Activated naive CD4-positive, alpha-beta T cell treated with anti-CD3 and anti-CD28 coated beads, Interleukin-2, amount 50 U/mL, for 72 hours (primary cell): ENCODE measurements around the gene HNRNPLL. TPM values are rescaled to one million over a fixed set of nuclear protein-coding genes. Genes with fewer than 3 reads are reported as not detected.

Source experiments
- ATAC-seq, 2 donors: fragments of 150-1000 bp; cut with Tn5 transposase; 2 replicates each; pipeline ENCODE4 v1.10.0; 2021; ENCODE audit warnings: mild to moderate bottlenecking in 2 of 2, moderate library complexity in 2 of 2
- DNase-seq, 2 donors: peaks; one replicate each; pipeline ENCODE4 v3.0.0; 2021 to 2022; ENCODE audit warnings: low spot score in 2 of 2
- H3K27ac Mint-ChIP-seq, 2 donors: one replicate each; pipeline ENCODE4 v1.8.0; 2022; ENCODE audit warnings: mild to moderate bottlenecking in 2 of 2, mixed read lengths in 2 of 2
- H3K36me3 Mint-ChIP-seq, 2 donors: one replicate each; pipeline ENCODE4 v1.8.0; 2022; ENCODE audit warnings: mixed read lengths in 2 of 2
- H3K9me3 Mint-ChIP-seq, 2 donors: one replicate each; pipeline ENCODE4 v1.8.0; 2022; ENCODE audit warnings: mixed read lengths in 2 of 2
- total RNA-seq, 2 donors: library from RNA; stranded (reverse); gene quantifications; one replicate each; pipeline ENCODE4 v1.2.3, GENCODE V29; 2022

Gene HNRNPLL
- total RNA-seq, 2 donors from 2014 or later: 49.1 to 61.8 TPM

DNA sequence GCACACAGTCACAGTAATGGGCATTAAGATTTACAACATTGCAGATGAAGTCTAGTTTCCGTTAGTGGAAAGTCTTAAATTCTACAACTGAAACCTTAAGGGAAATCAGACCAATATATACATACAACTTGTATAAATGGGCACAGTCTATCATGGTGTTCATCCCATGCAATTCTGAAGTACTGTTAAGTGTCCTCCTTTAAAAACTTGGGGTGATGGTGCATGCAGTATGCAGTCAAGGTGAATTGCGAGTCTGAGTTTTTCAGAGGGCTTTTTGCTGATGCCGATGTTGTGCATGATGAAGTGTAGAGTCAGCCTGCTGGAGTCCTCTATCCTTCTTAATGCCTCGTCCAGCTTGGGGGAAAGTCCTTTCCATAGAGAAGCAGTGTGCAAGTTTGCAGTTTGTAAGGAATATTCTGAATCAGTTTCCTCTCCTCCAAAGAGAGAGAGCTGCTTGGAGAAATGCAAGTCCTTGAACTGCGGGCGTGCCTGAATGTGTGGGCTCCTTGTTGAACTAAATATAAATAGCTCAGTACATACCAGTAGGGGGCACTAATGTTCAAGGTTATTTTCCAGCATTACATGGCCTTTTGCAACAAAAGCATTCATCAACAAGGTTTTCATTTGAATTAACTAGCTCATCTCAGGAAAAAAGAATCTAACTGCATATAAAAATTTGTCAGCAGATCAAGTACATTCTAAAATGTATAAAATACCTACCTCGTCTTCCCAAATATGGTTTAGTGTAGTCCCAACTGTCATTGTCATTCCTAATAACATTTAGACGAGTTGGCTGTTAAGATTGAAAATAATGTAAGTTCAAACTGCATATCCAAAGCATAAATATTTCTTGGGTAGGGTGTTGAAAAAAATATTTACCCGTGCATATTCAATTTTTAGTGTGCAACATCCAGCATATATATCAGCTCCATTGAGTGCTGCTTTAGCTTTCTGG lies 21.3 kb downstream of the HNRNPLL start:
- DNase-seq (peak in 1 of 2 donors; percentile 33), ATAC-seq (peak; percentile 67 to 78)
- Mint-ChIP-seq H3K36me3 (peaks cover 0 to 10% of the 10 kb centered on the region in 2 donors), H3K27ac (no peak overlapping the region), H3K9me3 (no peaks in the 10 kb centered on the region)

DNA sequence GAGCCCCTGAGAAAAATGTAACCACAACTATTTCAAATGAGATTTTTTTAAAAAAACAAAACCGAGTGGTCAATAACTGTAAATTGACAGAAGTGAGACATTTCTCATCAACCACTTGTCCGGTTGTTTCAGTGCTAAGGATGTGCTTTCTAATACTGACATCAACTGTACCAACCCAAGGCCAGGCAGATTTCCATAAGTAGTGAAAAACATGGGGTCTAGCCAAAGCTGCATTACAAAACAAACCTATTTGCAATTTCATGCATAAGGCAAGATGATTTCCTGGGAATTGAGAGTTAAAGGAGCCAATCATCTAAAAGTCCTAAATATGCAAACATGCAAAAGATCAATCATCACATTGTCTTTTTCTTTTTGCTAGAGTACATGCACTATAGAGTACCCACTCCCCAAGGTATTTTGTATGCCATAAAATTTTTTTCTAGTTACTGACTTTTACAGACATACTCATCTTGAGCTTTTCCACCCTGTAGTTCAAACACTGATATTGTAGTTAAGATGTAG lies 22.6 kb downstream of the HNRNPLL start:
- peaks cover 0 to 14% of the 10 kb centered on the region in 2 donors for H3K36me3 Mint-ChIP-seq
- no peak overlapping the region for H3K27ac Mint-ChIP-seq
- ATAC-seq (no peak), DNase-seq (no peak)
- no peaks in the 10 kb centered on the region for H3K9me3 Mint-ChIP-seq

- H3K27ac Mint-ChIP-seq: no peak overlapping the region
- DNase-seq: no peak
- ATAC-seq: peak in 1 of 2 donors; percentile 36
- H3K9me3 Mint-ChIP-seq: no peaks in the 10 kb centered on the region
- H3K36me3 Mint-ChIP-seq: peaks cover 0 to 14% of the 10 kb centered on the region in 2 donors
These were observed 23.9 kb downstream of the HNRNPLL start for GRCh38 chr2:38578832-38579231.

DNA sequence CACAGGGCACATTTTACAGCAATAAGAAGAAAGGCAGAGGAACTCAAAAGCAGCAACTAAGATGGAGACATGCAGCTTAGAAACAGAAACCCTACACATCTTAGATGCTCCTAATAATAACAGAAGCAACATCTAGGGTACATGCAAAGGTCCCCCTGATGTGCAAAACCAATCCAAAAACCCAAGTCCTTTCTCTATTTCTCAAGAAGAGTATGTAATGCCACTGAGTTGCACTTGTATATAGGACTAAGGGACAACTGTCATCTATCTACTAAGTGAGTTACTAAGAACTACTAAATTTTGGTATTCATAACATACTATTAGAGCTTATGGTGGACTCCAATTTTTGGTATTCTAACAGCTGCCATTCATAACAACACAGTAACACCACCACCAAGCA lies 28.4 kb downstream of the HNRNPLL start:
- ATAC-seq: peak in 1 of 2 donors; percentile 50
- Mint-ChIP-seq H3K36me3 (peaks cover 4 to 26% of the 10 kb centered on the region in 2 donors), H3K27ac (no peak overlapping the region), H3K9me3 (no peaks in the 10 kb centered on the region)
- no peak for DNase-seq

DNA sequence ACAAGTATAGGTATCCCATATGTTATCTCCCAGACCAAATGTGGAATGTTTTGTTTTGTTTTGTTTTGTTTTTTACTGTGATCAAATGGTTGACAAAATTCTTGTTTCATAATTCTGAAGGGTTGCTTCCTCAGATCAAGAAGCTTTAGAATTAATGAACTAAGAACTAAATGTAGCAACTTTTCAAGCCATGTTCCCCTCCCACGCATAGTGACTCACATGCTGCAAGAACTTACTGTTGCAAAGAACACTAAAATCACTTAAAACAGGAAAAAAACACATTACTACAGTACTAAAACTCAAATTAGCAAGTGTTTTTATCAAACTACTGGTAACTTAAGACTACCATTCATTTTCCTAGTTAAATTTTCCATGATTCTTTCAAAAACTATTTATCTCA lies 30.6 kb downstream of the HNRNPLL start:
- H3K36me3 Mint-ChIP-seq: peaks cover 8 to 27% of the 10 kb centered on the region in 2 donors
- peak in 1 of 2 donors; percentile 78 for ATAC-seq
- H3K27ac Mint-ChIP-seq: peak overlapping the region in 1 of 2 donors; percentile 44
- H3K9me3 Mint-ChIP-seq: no peaks in the 10 kb centered on the region
- DNase-seq: peak in 1 of 2 donors; percentile 39

- no peak overlapping the region for H3K27ac Mint-ChIP-seq
These were observed 31.5 kb downstream of the HNRNPLL start for GRCh38 chr2:38571193-38571592.

GRCh38 chr2:38568724-38569436 lies 33.8 kb downstream of the HNRNPLL start:
- ATAC-seq (no peak), DNase-seq (no peak)
- no peaks in the 10 kb centered on the region for H3K9me3 Mint-ChIP-seq
- no peak overlapping the region for H3K27ac Mint-ChIP-seq
- H3K36me3 Mint-ChIP-seq: peaks cover 8 to 16% of the 10 kb centered on the region in 2 donors

More at GRCh38 chr2:38571193-38571592, 31.5 kb downstream of the HNRNPLL start:
- ATAC-seq (no peak), DNase-seq (no peak)
- no peaks in the 10 kb centered on the region for H3K9me3 Mint-ChIP-seq
- H3K36me3 Mint-ChIP-seq: peaks cover 8 to 17% of the 10 kb centered on the region in 2 donors

- Mint-ChIP-seq H3K27ac (no peak overlapping the region), H3K36me3 (peaks cover 4 to 14% of the 10 kb centered on the region in 2 donors), H3K9me3 (no peaks in the 10 kb centered on the region)
- no peak for DNase-seq
- no peak for ATAC-seq
These were observed 37.4 kb downstream of the HNRNPLL start for GRCh38 chr2:38565333-38565732.

- no peak for DNase-seq
- H3K36me3 Mint-ChIP-seq: peaks cover 0 to 10% of the 10 kb centered on the region in 2 donors
- no peak for ATAC-seq
- no peak overlapping the region for H3K27ac Mint-ChIP-seq
- no peaks in the 10 kb centered on the region for H3K9me3 Mint-ChIP-seq
These were observed 41.0 kb downstream of the HNRNPLL start for GRCh38 chr2:38561691-38562090.

- Mint-ChIP-seq H3K36me3 (peaks cover 0 to 10% of the 10 kb centered on the region in 2 donors), H3K27ac (no peak overlapping the region), H3K9me3 (no peaks in the 10 kb centered on the region)
- ATAC-seq (no peak), DNase-seq (no peak)
These were observed 42.6 kb downstream of the HNRNPLL start for GRCh38 chr2:38560092-38560491.

- Mint-ChIP-seq H3K9me3 (no peaks in the 10 kb centered on the region), H3K27ac (no peak overlapping the region), H3K36me3 (peaks cover 0 to 10% of the 10 kb centered on the region in 2 donors)
- no peak for ATAC-seq
- DNase-seq: no peak
These were observed 44.7 kb downstream of the HNRNPLL start for GRCh38 chr2:38557981-38558380.

DNA sequence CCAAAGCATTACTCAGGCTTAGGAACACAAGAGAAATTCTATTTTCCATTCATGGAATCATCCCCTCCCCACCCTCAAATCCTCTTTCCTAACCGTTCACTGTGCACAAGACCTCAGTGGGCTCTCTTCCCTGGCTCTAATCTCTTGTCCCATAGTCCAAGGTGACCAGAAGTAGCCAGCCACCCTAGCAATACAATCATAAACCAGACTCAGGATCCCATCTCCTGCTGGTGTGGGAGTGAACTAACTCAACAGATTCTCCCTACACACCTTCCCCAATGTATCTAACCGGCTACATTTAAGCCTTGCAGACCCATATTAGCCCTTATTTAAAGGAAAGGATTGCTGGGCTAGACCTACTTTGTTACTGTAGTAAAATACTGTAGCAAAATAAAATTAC lies 45.5 kb downstream of the HNRNPLL start:
- Mint-ChIP-seq H3K36me3 (peaks cover 0 to 10% of the 10 kb centered on the region in 2 donors), H3K27ac (no peak overlapping the region), H3K9me3 (no peaks in the 10 kb centered on the region)
- ATAC-seq (no peak), DNase-seq (no peak)

DNA sequence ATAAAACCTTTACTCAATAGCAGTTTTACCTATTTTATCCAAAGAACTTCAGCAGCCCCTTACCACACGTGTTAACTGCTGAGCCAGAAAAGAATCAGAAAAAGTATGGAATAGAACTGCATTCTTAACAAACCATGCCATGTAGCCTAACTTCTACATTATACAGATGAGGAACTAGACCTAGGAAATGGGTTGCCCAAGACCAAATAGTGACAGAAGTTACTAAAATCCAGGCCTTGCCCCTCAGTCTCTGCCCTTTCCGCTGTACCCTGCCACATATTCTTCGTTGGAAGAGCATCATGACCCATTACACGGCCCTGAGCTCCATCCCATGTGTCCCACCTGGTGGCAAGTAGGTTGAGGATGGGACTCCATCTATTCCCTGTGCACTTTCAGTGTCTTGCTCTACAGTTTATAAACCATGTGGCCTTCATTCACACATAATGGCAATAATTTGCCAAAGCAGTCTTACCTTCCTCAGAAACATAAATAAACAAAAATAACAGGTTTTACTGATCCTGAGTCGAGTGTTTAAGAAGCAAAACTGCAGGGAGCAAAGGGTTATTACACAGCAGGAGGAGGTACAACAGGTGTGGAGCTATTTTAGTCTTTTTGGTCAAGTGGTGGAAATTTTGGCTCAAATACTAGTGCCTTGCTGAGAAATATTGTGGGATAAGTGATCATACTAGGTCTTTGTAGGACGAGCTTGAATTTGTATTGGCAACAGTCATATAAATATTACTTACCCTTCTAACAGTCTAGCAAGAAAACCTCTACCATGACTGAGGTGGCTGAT lies 46.5 kb downstream of the HNRNPLL start:
- DNase-seq (no peak), ATAC-seq (no peak)
- no peak overlapping the region for H3K27ac Mint-ChIP-seq
- H3K9me3 Mint-ChIP-seq: no peaks in the 10 kb centered on the region
- peaks cover 0 to 2% of the 10 kb centered on the region in 2 donors for H3K36me3 Mint-ChIP-seq

DNA sequence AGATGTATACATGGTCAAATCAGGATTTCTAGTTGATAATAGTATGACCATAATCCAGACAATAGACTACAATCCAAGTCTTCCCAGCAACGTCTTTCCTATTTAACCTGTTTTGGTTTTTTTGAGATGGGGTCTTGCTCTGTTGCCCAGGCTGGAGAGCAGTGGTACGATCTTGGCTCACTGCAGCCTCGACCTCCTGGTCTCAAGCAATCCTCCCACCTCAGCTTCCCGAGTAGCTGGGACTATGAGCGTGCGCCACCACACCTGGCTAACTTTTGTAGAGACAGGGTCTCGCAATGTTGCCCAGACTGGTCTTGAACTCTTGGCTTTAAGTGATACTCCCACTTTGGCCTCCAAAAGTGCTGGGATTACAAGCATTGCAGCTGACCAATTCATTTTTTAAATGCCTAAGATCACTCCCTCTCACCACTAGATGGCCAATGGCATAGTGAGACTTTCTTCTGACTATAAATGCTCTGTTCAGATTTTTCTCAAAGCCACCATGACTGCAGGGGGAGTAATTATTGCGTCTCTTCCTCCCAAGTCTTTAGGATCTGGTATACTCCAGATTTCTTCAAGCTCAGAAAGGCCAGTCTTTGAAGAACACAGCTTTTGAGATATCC lies 47.6 kb downstream of the HNRNPLL start:
- H3K36me3 Mint-ChIP-seq: no peaks in the 10 kb centered on the region
- ATAC-seq (no peak), DNase-seq (no peak)
- no peaks in the 10 kb centered on the region for H3K9me3 Mint-ChIP-seq
- no peak overlapping the region for H3K27ac Mint-ChIP-seq

GRCh38 chr2:38553554-38553953 lies 49.2 kb downstream of the HNRNPLL start:
- Mint-ChIP-seq H3K9me3 (no peaks in the 10 kb centered on the region), H3K36me3 (no peaks in the 10 kb centered on the region), H3K27ac (no peak overlapping the region)
- DNase-seq (no peak), ATAC-seq (no peak)

DNA sequence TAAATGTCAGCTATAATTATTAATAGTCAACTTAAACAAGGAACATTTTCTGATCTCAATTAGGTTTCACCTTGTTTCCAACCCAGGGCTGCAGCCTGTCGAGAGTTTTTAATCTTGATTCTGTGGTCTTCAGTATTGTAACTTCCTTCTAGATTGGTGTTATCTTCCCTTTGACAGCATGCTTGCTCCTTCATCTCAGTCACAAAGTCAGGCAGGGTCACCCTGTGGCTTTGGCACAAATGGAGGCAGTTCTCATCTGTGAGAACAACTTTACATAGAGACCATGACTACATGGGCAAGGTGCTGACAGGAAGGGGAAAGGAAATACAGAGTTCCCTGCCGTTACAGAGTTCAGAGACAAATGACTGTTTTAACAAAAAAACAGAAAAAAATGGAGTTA lies 50.5 kb downstream of the HNRNPLL start:
- peak in 1 of 2 donors; percentile 76 for ATAC-seq
- no peak overlapping the region for H3K27ac Mint-ChIP-seq
- H3K9me3 Mint-ChIP-seq: no peaks in the 10 kb centered on the region
- no peak for DNase-seq
- H3K36me3 Mint-ChIP-seq: no peaks in the 10 kb centered on the region
